Immature natural killer cell (primary cell): ENCODE data around the gene GRM7. TPM values are rescaled to one million over a fixed set of nuclear protein-coding genes. Genes with fewer than 3 reads are reported as not detected.

Experiments
- DNase-seq, 3 donors: peaks; one replicate each; pipeline ENCODE4 v3.0.0; 2022; ENCODE audit warnings: mixed read lengths in 1 of 3
- H3K27ac Mint-ChIP-seq, 6 donors: one replicate each; pipeline ENCODE4 v1.8.0; 2020; ENCODE audit warnings: mixed read lengths in 6 of 6, mild to moderate bottlenecking in 5 of 6, inconsistent platforms in 4 of 6, moderate library complexity in 3 of 6
- H3K27me3 Mint-ChIP-seq, 3 donors: one replicate each; pipeline ENCODE4 v1.8.0; 2020 to 2021; ENCODE audit warnings: low read depth in 3 of 3, mild to moderate bottlenecking in 3 of 3, mixed read lengths in 3 of 3, moderate library complexity in 3 of 3, inconsistent platforms in 1 of 3
- H3K36me3 Mint-ChIP-seq, 3 donors: one replicate each; pipeline ENCODE4 v1.8.0; 2020; ENCODE audit warnings: mixed read lengths in 3 of 3, inconsistent platforms in 2 of 3, mild to moderate bottlenecking in 2 of 3
- H3K4me1 Mint-ChIP-seq, 2 donors: one replicate each; pipeline ENCODE4 v1.8.0; 2020; ENCODE audit warnings: inconsistent platforms in 2 of 2, mild to moderate bottlenecking in 2 of 2, mixed read lengths in 2 of 2, moderate library complexity in 1 of 2
- H3K4me3 Mint-ChIP-seq, 5 donors: one replicate each; pipeline ENCODE4 v1.8.0; 2020; ENCODE audit warnings: mild to moderate bottlenecking in 5 of 5, mixed read lengths in 5 of 5, inconsistent platforms in 3 of 5, moderate library complexity in 3 of 5
- H3K9me3 Mint-ChIP-seq, 6 donors: one replicate each; pipeline ENCODE4 v1.8.0; 2020; ENCODE audit warnings: mild to moderate bottlenecking in 6 of 6, mixed read lengths in 6 of 6, inconsistent platforms in 4 of 6, moderate library complexity in 3 of 6
- polyA plus RNA-seq, 3 donors: library from polyadenylated mRNA; unstranded; fragments of 300-500 nt; fragmentation: Illumina TruSeq; gene quantifications; one replicate each; pipeline ENCODE4 v1.2.3, GENCODE V29; 2021

Gene GRM7
- polyA plus RNA-seq, 3 donors from 2014 or later: not detected

GRCh38 chr3:7589526-7589925 lies 728.6 kb downstream of the GRM7 start:
- Mint-ChIP-seq H3K4me1 (peaks cover 0 to 6% of the 10 kb centered on the region in 2 donors), H3K4me3 (no peak overlapping the region), H3K36me3 (no peaks in the 10 kb centered on the region), H3K9me3 (peaks cover 0 to 6% (median 0%) of the 10 kb centered on the region in 6 donors), H3K27me3 (peaks cover 0 to 2% (median 2%) of the 10 kb centered on the region in 3 donors), H3K27ac (no peak overlapping the region)
- DNase-seq: no peak

DNA sequence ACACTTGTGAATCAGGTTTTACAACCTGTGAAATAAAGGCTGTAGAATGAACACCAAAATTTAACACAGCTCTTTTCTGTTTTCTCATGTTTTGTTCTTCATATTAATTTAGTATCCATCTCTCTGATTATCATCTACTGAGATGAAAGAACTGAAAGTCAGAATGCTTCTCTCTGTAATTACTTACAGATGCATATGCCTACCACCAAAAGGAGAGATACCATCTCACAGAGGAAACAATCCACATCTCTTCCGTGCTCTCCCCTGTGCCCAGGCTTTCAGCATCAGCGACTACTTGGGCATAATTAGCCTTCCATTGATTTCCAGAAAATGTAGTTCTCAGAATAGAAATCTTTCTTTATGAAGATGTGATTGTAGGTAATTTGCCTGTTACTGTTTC lies 741.4 kb downstream of the GRM7 start:
- Mint-ChIP-seq H3K36me3 (no peaks in the 10 kb centered on the region), H3K4me3 (no peak overlapping the region), H3K9me3 (no peaks in the 10 kb centered on the region), H3K4me1 (no peaks in the 10 kb centered on the region), H3K27me3 (no peaks in the 10 kb centered on the region), H3K27ac (no peak overlapping the region)
- DNase-seq: no peak

- no peak overlapping the region for H3K4me3 Mint-ChIP-seq
- H3K9me3 Mint-ChIP-seq: no peaks in the 10 kb centered on the region
- H3K4me1 Mint-ChIP-seq: peaks cover 0 to 8% of the 10 kb centered on the region in 2 donors
- H3K27me3 Mint-ChIP-seq: peaks cover 0 to 4% (median 0%) of the 10 kb centered on the region in 3 donors
- peaks cover 0 to 6% (median 0%) of the 10 kb centered on the region in 3 donors for H3K36me3 Mint-ChIP-seq
- no peak overlapping the region for H3K27ac Mint-ChIP-seq
- no peak for DNase-seq
Measured at GRCh38 chr3:7607083-7607482, 746.2 kb downstream of the GRM7 start.

DNA sequence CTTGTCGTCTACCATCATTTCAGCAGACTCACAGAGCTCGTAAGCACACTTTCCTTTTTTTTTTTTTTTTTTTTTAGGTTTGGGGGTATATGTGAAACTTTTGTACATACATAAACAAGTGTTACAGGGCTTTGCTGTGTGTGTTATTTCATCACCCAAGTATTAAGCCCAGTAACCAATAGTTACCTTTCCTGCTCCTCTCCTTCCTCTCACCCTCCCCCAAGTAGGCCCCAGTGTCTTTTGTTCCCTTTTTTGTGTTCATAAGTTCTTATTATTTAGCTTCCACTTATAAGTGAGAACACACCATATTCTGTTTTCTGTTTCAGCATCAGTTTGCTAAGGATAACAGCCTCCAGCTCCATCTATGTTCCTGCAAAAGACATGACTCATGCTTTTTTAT lies 746.8 kb downstream of the GRM7 start:
- no peak for DNase-seq
- H3K4me3 Mint-ChIP-seq: no peak overlapping the region
- peaks cover 0 to 8% of the 10 kb centered on the region in 2 donors for H3K4me1 Mint-ChIP-seq
- H3K9me3 Mint-ChIP-seq: no peaks in the 10 kb centered on the region
- peaks cover 0 to 6% (median 0%) of the 10 kb centered on the region in 3 donors for H3K36me3 Mint-ChIP-seq
- peaks cover 0 to 4% (median 0%) of the 10 kb centered on the region in 3 donors for H3K27me3 Mint-ChIP-seq
- H3K27ac Mint-ChIP-seq: no peak overlapping the region

DNA sequence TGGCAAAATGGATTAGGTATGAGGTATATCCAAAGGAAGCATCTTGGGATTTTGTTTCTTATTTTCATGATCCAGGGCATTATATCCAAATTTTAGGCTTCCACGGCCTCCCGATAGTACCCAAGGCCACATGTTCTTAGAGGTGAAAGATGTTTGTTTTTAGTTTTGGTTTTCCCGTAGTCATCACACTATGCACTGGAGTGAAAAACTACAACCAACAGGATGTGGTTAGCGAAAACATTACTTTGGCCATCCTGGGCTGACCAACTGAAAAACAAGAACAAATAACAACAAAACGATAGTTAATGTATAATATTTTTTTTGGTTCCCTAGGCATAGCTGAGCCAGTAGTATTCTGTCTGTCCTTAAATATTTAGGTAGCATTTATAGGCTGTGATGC lies 749.7 kb downstream of the GRM7 start:
- Mint-ChIP-seq H3K27me3 (peaks cover 0 to 4% (median 2%) of the 10 kb centered on the region in 3 donors), H3K36me3 (peaks cover 0 to 6% (median 0%) of the 10 kb centered on the region in 3 donors), H3K27ac (no peak overlapping the region), H3K9me3 (no peaks in the 10 kb centered on the region), H3K4me1 (peaks cover 0 to 8% of the 10 kb centered on the region in 2 donors), H3K4me3 (no peak overlapping the region)
- DNase-seq: no peak

GRCh38 chr3:7615043-7615442 lies 754.1 kb downstream of the GRM7 start:
- Mint-ChIP-seq H3K36me3 (no peaks in the 10 kb centered on the region), H3K4me3 (no peak overlapping the region), H3K27ac (no peak overlapping the region), H3K27me3 (peaks cover 0 to 2% (median 0%) of the 10 kb centered on the region in 3 donors), H3K4me1 (peaks cover 0 to 8% of the 10 kb centered on the region in 2 donors), H3K9me3 (no peaks in the 10 kb centered on the region)
- DNase-seq: no peak

- H3K4me3 Mint-ChIP-seq: no peak overlapping the region
- no peak for DNase-seq
- H3K27me3 Mint-ChIP-seq: peaks cover 0 to 2% (median 2%) of the 10 kb centered on the region in 3 donors
- no peaks in the 10 kb centered on the region for H3K9me3 Mint-ChIP-seq
- H3K36me3 Mint-ChIP-seq: no peaks in the 10 kb centered on the region
- no peaks in the 10 kb centered on the region for H3K4me1 Mint-ChIP-seq
- H3K27ac Mint-ChIP-seq: no peak overlapping the region
Measured at GRCh38 chr3:7618606-7619005, 757.7 kb downstream of the GRM7 start.

- Mint-ChIP-seq H3K36me3 (no peaks in the 10 kb centered on the region), H3K27me3 (peaks cover 0 to 2% (median 0%) of the 10 kb centered on the region in 3 donors), H3K4me1 (no peaks in the 10 kb centered on the region), H3K4me3 (no peak overlapping the region), H3K9me3 (no peaks in the 10 kb centered on the region), H3K27ac (no peak overlapping the region)
- no peak for DNase-seq
Measured at GRCh38 chr3:7620401-7620800, 759.5 kb downstream of the GRM7 start.

DNA sequence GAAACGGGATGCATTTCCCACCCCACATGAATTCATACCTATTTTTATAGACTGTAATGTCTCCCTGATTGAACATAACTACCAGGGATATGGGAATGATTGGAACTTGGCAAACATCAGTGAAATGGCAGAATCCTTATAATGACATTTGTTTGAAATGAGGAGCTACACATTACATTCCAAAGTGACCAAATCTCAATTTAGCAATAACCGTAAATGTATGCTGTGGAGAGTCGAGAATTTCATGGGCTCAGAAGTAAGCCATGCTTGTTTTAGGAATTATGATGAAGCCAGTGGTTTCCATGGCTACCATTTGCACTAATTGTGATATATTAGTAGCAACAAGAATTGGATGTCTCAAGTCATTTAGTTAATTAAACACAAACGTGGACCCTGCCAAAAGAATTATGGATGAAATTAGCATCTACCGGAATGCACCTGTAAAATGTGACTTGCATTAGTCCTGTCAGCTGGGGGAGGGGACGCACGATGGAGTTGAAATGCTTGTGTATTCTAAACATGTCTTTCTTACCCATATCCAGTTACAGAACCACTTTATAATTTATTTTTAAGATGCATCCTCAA lies 760.2 kb downstream of the GRM7 start:
- no peak for DNase-seq
- Mint-ChIP-seq H3K27ac (no peak overlapping the region), H3K36me3 (no peaks in the 10 kb centered on the region), H3K27me3 (peaks cover 0 to 2% (median 0%) of the 10 kb centered on the region in 3 donors), H3K9me3 (no peaks in the 10 kb centered on the region), H3K4me3 (no peak overlapping the region), H3K4me1 (no peaks in the 10 kb centered on the region)

DNA sequence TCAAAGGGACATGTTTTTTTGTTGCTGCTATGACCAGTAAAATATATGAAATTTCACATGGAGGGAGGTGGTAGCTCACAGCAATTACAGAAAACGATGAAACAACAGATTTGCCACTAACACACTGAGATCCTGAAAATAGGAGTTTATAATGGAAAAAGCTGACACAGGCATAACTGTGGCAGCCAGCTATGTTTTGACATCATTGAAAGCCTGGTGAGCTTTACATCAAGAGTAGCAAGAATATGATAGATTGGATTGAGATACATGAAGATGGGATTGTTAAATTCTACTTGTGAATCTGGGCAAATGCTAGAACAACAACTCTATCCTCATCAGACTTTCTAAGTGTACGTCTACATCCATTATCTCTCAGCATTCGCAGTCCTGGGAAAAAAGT lies 760.7 kb downstream of the GRM7 start:
- peaks cover 0 to 2% (median 0%) of the 10 kb centered on the region in 3 donors for H3K27me3 Mint-ChIP-seq
- H3K4me3 Mint-ChIP-seq: no peak overlapping the region
- no peak overlapping the region for H3K27ac Mint-ChIP-seq

GRCh38 chr3:7625021-7625420 lies 764.1 kb downstream of the GRM7 start:
- no peak for DNase-seq
- no peaks in the 10 kb centered on the region for H3K4me1 Mint-ChIP-seq
- H3K4me3 Mint-ChIP-seq: no peak overlapping the region
- H3K36me3 Mint-ChIP-seq: no peaks in the 10 kb centered on the region
- no peak overlapping the region for H3K27ac Mint-ChIP-seq
- peaks cover 0 to 2% (median 0%) of the 10 kb centered on the region in 3 donors for H3K27me3 Mint-ChIP-seq
- no peaks in the 10 kb centered on the region for H3K9me3 Mint-ChIP-seq

More for the DNA sequence above, 760.7 kb downstream of the GRM7 start:
- Mint-ChIP-seq H3K36me3 (no peaks in the 10 kb centered on the region), H3K4me1 (no peaks in the 10 kb centered on the region), H3K9me3 (no peaks in the 10 kb centered on the region)
- no peak for DNase-seq

DNA sequence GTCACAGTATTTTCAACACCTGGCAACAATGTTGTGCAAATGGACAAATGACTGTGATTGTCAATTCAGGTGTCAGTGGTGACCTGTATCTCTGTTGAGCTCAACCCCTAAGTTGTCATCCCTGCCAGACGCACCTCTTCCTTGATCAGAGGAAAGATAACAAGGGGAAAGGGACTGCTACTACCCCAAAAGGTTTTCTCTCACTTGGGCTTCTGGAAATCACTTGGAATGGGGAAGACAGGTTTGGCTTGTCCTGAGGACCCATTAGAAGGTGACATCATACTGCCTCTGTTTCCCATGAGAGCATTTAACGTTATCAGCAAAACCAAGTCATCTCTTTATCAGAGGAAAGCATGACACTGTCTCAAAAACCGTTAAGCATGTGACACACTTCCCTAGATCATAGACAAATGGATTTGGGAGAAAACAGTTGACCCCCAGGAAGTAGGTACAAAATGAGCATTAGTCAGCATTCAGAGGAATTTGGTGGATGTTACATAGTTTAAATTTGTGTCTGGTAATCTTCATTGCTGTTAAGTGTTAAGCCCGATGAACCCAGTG lies 769.5 kb downstream of the GRM7 start:
- DNase-seq: no peak
- H3K4me3 Mint-ChIP-seq: no peak overlapping the region
- H3K4me1 Mint-ChIP-seq: no peaks in the 10 kb centered on the region
- H3K27me3 Mint-ChIP-seq: peaks cover 0 to 6% (median 0%) of the 10 kb centered on the region in 3 donors
- no peaks in the 10 kb centered on the region for H3K36me3 Mint-ChIP-seq
- no peaks in the 10 kb centered on the region for H3K9me3 Mint-ChIP-seq
- H3K27ac Mint-ChIP-seq: no peak overlapping the region

GRCh38 chr3:7630925-7631324 lies 770.0 kb downstream of the GRM7 start:
- H3K4me1 Mint-ChIP-seq: no peaks in the 10 kb centered on the region
- H3K27me3 Mint-ChIP-seq: peaks cover 0 to 6% (median 0%) of the 10 kb centered on the region in 3 donors
- no peaks in the 10 kb centered on the region for H3K9me3 Mint-ChIP-seq
- no peak overlapping the region for H3K4me3 Mint-ChIP-seq
- DNase-seq: no peak
- no peaks in the 10 kb centered on the region for H3K36me3 Mint-ChIP-seq
- H3K27ac Mint-ChIP-seq: no peak overlapping the region

- Mint-ChIP-seq H3K36me3 (no peaks in the 10 kb centered on the region), H3K4me3 (no peak overlapping the region), H3K27me3 (peaks cover 0 to 6% (median 0%) of the 10 kb centered on the region in 3 donors), H3K27ac (no peak overlapping the region), H3K4me1 (no peaks in the 10 kb centered on the region), H3K9me3 (no peaks in the 10 kb centered on the region)
- no peak for DNase-seq
Measured at GRCh38 chr3:7632305-7632704, 771.4 kb downstream of the GRM7 start.

DNA sequence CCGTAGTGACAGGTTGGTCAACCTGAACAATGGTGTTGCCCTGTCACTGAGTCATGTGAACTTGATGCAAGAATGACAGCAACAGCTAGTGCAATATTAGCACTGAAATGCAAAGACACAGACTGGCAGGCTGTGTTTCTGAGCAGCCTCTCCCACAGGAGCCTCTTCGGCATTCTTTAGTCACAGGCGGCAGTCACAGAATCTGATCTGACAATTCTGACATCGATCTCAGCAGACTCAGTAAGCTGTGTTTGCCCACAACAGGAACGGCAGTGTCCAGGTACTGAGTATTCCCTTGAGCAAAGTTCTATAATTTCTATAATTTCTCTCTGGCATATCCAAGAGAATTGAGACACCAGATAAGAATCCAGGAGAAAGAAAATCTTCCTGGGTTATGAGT lies 776.8 kb downstream of the GRM7 start:
- Mint-ChIP-seq H3K4me1 (peaks cover 0 to 9% of the 10 kb centered on the region in 2 donors), H3K27ac (no peak overlapping the region), H3K36me3 (no peaks in the 10 kb centered on the region), H3K27me3 (peaks cover 2 to 10% (median 2%) of the 10 kb centered on the region in 3 donors), H3K9me3 (peaks cover 0 to 5% (median 0%) of the 10 kb centered on the region in 6 donors), H3K4me3 (no peak overlapping the region)
- no peak for DNase-seq
